GM19240 (cell line): ENCODE results near the gene RELB.
"Not testable (repeated sequence)": the region's sequence is repeated elsewhere in the genome, so short reads cannot be mapped to it uniquely, and the experiment has no call there.

Experiments used
- DNase-seq: peaks from one replicate; pipeline ENCODE4 v3.0.0; 2011; ENCODE audit warnings: low spot score; ENCODE audit not compliant: insufficient read length

Gene RELB

DNA sequence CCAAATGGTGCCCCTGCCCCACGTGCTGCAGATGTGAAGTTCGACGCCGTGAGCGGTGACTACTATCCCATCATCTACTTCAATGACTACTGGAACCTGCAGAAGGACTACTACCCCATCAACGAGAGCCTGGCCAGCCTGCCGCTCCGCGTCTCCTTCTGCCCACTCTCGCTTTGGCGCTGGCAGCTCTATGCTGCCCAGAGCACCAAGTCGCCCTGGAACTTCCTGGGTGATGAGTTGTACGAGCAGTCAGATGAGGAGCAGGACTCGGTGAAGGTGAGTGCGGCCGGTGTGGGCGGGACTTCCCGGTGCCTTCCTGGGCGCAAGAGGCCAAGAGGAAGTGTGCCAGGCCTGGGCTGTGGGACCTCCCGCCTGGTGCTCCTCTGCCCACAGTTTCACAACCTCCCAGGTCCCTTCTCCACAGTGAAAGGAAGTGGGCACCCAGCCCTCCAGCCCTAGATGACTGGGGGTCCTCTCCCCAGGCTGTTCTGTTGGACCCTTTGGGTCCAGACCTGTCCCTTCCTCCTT, 14.1 kb upstream of the RELB start:
- no peak for DNase-seq

DNA sequence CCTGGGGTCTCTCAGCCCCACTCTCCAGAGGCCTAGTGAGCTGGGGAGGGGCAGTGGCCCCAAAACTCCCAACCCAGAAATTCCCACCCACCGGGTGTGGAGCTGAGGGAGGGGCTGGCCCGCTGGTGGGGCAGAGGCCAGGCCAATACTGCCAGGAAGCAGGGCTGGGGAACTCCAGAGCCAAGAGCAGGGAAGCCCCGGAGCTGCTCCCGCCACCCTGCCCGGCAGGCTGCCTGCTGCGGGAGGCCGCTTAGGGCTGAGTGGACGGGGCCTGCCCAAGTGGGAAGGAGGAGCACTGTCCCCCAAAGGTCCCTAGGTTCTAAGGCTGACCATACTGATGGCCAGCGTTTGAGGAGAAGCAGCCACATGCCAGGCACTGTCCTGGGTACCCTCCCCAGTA, 13.0 kb upstream of the RELB start:
- DNase-seq: no peak

GRCh38 chr19:44988896-44989556, 12.2 kb upstream of the RELB start:
- peak; percentile 69 for DNase-seq

DNA sequence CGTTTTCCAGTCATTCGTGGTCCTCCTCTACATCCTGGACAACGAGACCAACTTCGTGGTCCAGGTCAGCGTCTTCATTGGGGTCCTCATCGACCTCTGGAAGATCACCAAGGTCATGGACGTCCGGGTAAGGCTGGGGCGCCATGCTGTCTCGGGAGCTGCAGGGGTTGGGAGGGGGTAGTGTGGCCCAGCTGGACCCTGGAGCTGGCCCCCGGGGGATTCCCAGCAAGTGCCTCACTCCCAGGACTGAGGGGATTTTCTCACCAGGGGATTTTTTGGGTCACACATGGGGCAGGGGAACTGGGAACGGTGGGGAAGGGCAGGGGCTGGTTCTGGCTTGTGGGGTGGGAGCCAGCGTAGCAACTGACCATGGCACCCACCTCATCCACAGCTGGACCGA, 10.8 kb upstream of the RELB start:
- no peak for DNase-seq

DNA sequence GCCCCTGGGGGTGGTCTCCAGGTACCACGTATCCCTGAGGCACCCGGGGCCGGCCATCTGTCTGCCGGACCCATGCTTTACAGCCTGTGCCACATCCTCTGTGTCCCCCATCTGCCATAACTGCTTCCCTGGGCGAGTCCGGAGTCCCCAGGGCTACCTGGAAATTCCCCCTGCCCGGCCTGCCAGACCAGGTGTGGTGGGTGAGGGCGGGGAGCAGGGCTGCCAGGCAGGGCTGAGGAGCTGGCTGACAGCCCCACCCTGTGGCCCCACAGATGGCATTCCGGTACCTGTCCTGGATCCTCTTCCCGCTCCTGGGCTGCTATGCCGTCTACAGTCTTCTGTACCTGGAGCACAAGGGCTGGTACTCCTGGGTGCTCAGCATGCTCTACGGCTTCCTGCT, 10.3 kb upstream of the RELB start:
- no peak for DNase-seq

- DNase-seq: no peak
Measured at GRCh38 chr19:44992336-44993163, 8.7 kb upstream of the RELB start.

DNA sequence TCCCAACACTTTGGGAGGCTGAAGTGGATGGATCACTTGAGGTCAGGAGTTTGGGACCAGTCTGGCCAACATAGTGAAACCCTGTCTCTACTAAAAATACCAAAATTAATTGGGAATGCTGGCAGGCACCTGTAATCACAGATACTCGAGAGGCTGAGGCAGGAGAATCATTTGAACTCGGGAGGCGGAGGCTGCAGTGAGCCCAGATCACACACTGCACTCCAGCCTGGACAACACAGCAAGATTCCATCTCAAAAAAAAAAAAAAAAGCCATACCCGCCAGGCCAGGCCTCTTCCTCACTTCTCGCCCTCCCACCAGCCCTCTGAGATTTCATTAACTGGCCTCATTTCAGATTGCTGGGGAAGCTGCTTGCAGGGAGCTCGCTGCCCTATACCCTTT, 7.7 kb upstream of the RELB start:
- DNase-seq: no peak

- no peak for DNase-seq
Measured at GRCh38 chr19:44993926-44994537, 7.2 kb upstream of the RELB start.

DNA sequence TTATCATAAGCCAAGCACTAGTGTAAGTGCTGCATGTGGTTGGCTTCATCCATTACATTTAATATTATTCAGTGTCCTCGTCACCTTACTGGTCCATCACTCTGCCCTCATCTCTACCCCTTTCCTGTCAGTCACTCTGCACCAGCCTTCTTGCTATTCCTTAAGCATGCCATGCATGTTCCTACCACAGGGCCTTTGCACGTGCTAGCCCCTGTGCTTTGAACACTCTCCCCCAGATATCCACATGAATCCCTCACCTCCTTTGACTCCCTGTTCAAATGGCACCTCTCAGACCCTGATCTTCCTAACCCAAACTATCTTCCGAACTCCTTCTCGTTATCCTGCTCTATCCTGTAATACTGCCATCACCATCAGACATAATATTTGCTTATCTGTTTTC, 3.2 kb upstream of the RELB start:
- DNase-seq: no peak

DNA sequence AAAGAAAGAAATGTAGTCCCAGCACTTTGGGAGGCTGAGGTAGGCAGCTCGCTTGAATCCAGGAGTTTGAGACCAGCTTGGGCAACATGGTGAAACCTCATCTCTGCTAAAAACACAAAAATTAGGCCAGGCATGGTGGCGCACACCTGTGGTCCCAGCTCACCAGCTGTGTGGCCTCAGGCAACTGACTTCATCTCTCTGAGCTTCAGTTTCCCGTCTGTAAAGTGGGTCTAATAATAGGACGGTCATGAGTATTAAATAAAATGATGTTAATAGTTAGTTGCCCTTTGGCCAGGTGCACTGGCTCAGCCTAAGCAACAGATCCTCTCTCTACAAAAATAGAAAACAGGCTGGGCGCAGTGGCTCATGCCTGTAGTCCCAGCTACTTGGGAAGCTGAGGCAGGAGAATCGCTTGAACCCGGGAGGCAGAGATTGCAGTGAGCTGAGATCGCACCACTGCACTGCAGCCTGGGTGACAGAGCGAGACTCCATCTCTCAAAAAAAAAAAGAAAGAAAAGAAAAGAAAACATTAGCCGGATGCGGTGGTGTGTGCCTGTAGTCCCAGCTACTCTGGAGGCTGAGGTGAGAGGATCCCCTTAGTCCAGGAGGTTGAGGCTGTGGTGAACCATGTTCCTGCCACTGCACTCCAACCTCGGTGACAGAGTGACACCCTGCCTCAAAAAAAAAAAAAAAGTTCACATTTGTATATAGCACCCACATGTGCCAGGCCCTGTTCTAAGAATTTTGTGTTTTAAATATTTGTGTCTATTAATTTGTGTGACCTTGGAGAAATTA, 1.9 kb upstream of the RELB start:
- not testable (repeated sequence) for DNase-seq

DNA sequence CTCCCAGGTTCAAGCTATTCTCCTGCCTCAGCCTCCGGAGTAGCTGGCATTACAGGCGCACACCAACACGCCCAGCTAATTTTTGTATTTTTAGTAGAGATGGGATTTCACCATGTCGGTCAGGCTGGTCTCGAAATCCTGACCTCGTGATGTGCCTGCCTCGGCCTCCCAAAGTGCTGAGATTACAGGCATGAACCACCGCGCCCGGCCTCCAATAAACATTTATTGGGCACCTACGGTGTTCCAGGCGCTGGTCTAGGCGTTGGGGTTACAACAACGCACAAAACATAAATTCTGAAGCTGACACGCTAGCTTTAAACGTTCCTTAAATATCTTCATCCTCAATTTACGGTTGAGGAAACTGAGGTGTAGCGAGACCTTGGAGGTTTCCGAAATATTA, 599 bp upstream of the RELB start:
- DNase-seq: not testable (repeated sequence)

- no peak for DNase-seq
Measured at GRCh38 chr19:45003485-45003884, 2.2 kb downstream of the RELB start.

DNA sequence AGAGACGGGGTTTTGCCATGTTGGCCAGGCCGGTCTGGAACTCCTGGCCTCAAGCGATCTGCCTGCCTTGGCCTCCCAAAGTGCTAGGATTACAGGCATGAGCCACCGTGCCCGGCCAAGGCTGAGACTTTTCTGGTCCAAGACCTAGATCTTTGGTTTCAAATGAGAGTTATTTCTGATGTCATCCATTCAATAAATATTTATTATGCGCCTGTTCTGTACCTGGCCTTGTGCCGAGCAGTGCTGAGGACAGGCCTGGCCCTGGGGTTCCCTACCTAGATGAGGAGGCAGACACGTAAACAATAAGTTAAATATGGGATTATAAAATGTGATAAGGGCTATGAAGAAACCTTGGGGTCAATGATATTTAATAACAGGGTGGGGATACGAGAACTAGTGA, 4.5 kb downstream of the RELB start:
- no peak for DNase-seq

- DNase-seq: no peak
Measured at GRCh38 chr19:45008552-45008951, 7.3 kb downstream of the RELB start.

GRCh38 chr19:45009625-45010255, 8.5 kb downstream of the RELB start:
- DNase-seq: no peak

DNA sequence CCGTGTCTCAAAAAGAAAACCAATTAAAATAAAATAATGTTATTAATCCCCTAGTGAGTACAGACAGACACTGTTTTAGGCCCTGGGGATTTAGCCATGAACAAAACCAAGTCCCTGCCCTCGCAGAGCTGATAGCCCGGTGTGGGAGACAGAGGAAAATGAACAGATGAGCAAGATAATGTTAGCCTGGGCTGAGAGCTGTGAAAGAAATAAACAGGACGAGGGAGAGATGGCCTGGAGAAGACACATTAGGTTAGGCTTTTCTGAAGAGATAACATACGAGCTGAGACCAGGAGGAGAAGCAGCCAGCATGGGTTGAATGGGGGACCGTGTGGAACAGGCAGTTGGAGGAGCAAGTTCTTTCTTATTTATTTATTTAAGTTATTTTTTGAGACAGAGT, 9.0 kb downstream of the RELB start:
- DNase-seq: no peak

DNA sequence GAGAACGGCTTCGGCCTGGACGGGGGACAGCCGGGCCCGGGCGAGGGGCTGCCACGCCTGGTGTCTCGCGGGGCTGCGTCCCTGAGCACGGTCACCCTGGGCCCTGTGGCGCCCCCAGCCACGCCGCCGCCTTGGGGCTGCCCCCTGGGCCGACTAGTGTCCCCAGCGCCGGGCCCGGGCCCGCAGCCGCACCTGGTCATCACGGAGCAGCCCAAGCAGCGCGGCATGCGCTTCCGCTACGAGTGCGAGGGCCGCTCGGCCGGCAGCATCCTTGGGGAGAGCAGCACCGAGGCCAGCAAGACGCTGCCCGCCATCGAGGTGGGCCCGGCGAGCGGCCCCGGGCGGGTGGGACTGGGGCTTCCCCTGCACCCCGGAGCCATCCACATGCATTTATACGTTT, 10.7 kb downstream of the RELB start:
- DNase-seq: no peak

- peak; percentile 92 for DNase-seq
Measured at GRCh38 chr19:45016388-45017314, 15.4 kb downstream of the RELB start.

DNA sequence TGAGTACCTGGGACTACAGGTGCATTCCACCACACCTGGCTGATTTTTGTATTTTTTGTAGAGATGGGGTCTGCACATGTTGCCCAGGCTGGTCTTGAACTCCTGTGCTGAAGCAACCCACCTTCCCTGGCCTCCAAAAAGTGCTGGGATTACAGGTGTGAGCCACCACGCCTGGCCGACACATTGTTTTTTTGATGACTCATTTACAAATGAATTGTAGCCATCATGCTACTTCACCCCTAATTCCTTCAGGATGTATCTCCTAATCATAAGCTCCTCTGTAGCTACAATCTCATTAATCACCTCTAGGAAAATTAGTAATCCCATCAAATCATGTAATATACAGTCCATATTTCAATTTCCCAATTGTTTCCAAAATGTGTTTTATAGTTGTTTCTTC, 17.9 kb downstream of the RELB start:
- DNase-seq: no peak

DNA sequence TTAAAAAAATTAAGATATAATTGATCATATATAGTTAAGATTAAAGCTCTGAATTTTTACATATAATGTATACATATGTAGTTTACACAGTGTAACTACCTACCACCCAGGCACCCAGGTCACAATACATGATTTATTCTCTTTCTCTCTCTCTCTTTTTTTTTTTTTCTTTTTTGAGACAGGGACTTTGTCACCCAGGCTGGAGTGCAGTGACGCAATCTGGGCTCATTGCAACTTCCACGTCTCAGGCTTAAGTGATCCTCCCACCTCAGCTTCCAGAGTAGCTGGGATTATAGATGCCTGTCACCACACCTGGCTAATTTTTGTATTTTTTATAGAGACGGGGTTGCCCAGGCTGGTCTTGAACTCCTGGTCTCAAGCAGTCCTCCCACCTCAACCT, 18.8 kb downstream of the RELB start:
- DNase-seq: no peak
